Right atrium auricular region (tissue), 2 donors: ENCODE results near the gene TRAF3IP1. TPM values are rescaled to one million over a fixed set of nuclear protein-coding genes. Genes with fewer than 3 reads are reported as not detected.
"Not testable (repeated sequence)": the region's sequence is repeated elsewhere in the genome, so short reads cannot be mapped to it uniquely, and the experiment has no call there.

Source experiments
- DNase-seq: peaks from one replicate; pipeline ENCODE4 v3.0.0-alpha.2; 2019; ENCODE audit warnings: low spot score
- H3K27ac ChIP-seq, 2 donors: fragments of 200-600 bp; sonication (generic); 1 replicate in 1 of 2; 2 replicates in 1 of 2; pipeline ENCODE4 v1.5.1; 2016 to 2019
- H3K27me3 ChIP-seq, 2 donors: fragments of 200-600 bp; sonication (generic); one replicate each; pipeline versions ENCODE4 v1.5.1 to v1.6.0; 2017 to 2019
- H3K36me3 ChIP-seq: fragments of 200-600 bp; sonication (generic); one replicate; pipeline ENCODE4 v1.5.1; 2016
- H3K4me1 ChIP-seq, 2 donors: fragments of 200-600 bp; sonication (generic); one replicate each; pipeline versions ENCODE4 v1.5.1 to v1.6.0; 2017 to 2019
- H3K4me3 ChIP-seq, 2 donors: fragments of 200-600 bp; sonication (generic); 1 replicate in 1 of 2; 2 replicates in 1 of 2; pipeline ENCODE4 v1.5.1; 2017 to 2019; ENCODE audit warnings: mild to moderate bottlenecking in 1 of 2, moderate library complexity in 1 of 2
- H3K9me3 ChIP-seq, 2 donors: fragments of 200-600 bp; sonication (generic); one replicate each; pipeline ENCODE4 v1.5.1; 2019
- CTCF ChIP-seq, 2 donors: fragments of 200-600 bp; sonication (generic); IDR thresholded peaks; one replicate each; pipeline ENCODE4 v1.5.1; 2019; ENCODE audit warnings: antibody characterized with exemption in 2 of 2
- total RNA-seq, 2 donors: library from RNA; depleted of rRNA; stranded (reverse); fragments of >200 nt; gene quantifications; one replicate each; pipeline ENCODE4 v1.1.0, GENCODE V29; 2016

Gene TRAF3IP1
- total RNA-seq, 2 donors from 2014 or later: 5.0 to 5.8 TPM

GRCh38 chr2:238403632-238404405 is 83.5 kb downstream of the TRAF3IP1 start:
- TF ChIP-seq CTCF (IDR thresholded peaks at IDR 0.05): no peak

GRCh38 chr2:238404406-238405216 is 84.3 kb downstream of the TRAF3IP1 start:
- H3K4me3 ChIP-seq: no peak overlapping the region
- no peaks in the 10 kb centered on the region for H3K4me1 ChIP-seq
- no peaks in the 10 kb centered on the region for H3K9me3 ChIP-seq
- no peak for TF ChIP-seq CTCF (IDR thresholded peaks at IDR 0.05)
- no peaks in the 10 kb centered on the region for H3K36me3 ChIP-seq
- no peaks in the 10 kb centered on the region for H3K27me3 ChIP-seq
- H3K27ac ChIP-seq: no peak overlapping the region
- no peak for DNase-seq

More at GRCh38 chr2:238403632-238404405, 83.5 kb downstream of the TRAF3IP1 start:
- Histone ChIP-seq H3K4me1 (no peaks in the 10 kb centered on the region), H3K27me3 (no peaks in the 10 kb centered on the region), H3K9me3 (no peaks in the 10 kb centered on the region), H3K4me3 (no peak overlapping the region), H3K27ac (no peak overlapping the region), H3K36me3 (peaks cover 3% of the 10 kb centered on the region)
- no peak for DNase-seq

GRCh38 chr2:238405217-238405555 is 84.9 kb downstream of the TRAF3IP1 start:
- H3K9me3 ChIP-seq, H3K27me3 ChIP-seq, H3K36me3 ChIP-seq, H3K4me1 ChIP-seq, H3K27ac ChIP-seq, H3K4me3 ChIP-seq, DNase-seq: not testable (repeated sequence)

- TF ChIP-seq CTCF (IDR thresholded peaks at IDR 0.05): no peak
- DNase-seq: no peak
- H3K4me1 ChIP-seq: no peaks in the 10 kb centered on the region
- H3K4me3 ChIP-seq: no peak overlapping the region
- H3K27me3 ChIP-seq: no peaks in the 10 kb centered on the region
- no peak overlapping the region for H3K27ac ChIP-seq
- no peaks in the 10 kb centered on the region for H3K9me3 ChIP-seq
- H3K36me3 ChIP-seq: no peaks in the 10 kb centered on the region
Observed at GRCh38 chr2:238406221-238406997, 86.1 kb downstream of the TRAF3IP1 start.

GRCh38 chr2:238406998-238407285 is 86.6 kb downstream of the TRAF3IP1 start:
- H3K4me1 ChIP-seq: no peaks in the 10 kb centered on the region
- H3K27ac ChIP-seq: no peak overlapping the region
- no peaks in the 10 kb centered on the region for H3K36me3 ChIP-seq
- no peak for DNase-seq
- no peak for TF ChIP-seq CTCF (IDR thresholded peaks at IDR 0.05)
- no peak overlapping the region for H3K4me3 ChIP-seq
- no peaks in the 10 kb centered on the region for H3K9me3 ChIP-seq
- no peaks in the 10 kb centered on the region for H3K27me3 ChIP-seq

- no peak overlapping the region for H3K4me3 ChIP-seq
- H3K9me3 ChIP-seq: no peaks in the 10 kb centered on the region
- H3K27ac ChIP-seq: no peak overlapping the region
- H3K4me1 ChIP-seq: no peaks in the 10 kb centered on the region
- no peaks in the 10 kb centered on the region for H3K27me3 ChIP-seq
- DNase-seq: no peak
- TF ChIP-seq CTCF (IDR thresholded peaks at IDR 0.05): no peak
- no peaks in the 10 kb centered on the region for H3K36me3 ChIP-seq
Observed at GRCh38 chr2:238407566-238407965, 87.2 kb downstream of the TRAF3IP1 start.
